Vagina (tissue), 2 donors: ENCODE measurements around the gene PLEKHG4B.

Experiments used
- POLR2A ChIP-seq, 2 donors: fragments of 450-650 bp; IDR thresholded peaks; one replicate each; pipeline ENCODE4 v1.6.1; 2017; ENCODE audit warnings: antibody characterized with exemption in 2 of 2, mild to moderate bottlenecking in 2 of 2, moderate library complexity in 2 of 2
- POLR2AphosphoS5 ChIP-seq, 2 donors: sonication (generic); formaldehyde crosslinking; IDR thresholded peaks; one replicate each; pipeline ENCODE4 v1.9.0; 2017; ENCODE audit warnings: antibody characterized with exemption in 2 of 2, mild to moderate bottlenecking in 2 of 2, low read depth in 1 of 2; ENCODE audit not compliant: insufficient read depth in 1 of 2
- TF ChIP-seq, protein P1 (sequence below), 3 experiments: fragments of 450-650 bp in 2 of 3; fragments of 200-600 bp in 1 of 3; sonication (generic) in 1 of 3; IDR thresholded peaks; one replicate each; pipeline ENCODE4 v1.5.1; 2017 to 2019; ENCODE audit warnings: antibody characterized with exemption in 3 of 3, mild to moderate bottlenecking in 2 of 3, moderate library complexity in 2 of 3

DNA sequence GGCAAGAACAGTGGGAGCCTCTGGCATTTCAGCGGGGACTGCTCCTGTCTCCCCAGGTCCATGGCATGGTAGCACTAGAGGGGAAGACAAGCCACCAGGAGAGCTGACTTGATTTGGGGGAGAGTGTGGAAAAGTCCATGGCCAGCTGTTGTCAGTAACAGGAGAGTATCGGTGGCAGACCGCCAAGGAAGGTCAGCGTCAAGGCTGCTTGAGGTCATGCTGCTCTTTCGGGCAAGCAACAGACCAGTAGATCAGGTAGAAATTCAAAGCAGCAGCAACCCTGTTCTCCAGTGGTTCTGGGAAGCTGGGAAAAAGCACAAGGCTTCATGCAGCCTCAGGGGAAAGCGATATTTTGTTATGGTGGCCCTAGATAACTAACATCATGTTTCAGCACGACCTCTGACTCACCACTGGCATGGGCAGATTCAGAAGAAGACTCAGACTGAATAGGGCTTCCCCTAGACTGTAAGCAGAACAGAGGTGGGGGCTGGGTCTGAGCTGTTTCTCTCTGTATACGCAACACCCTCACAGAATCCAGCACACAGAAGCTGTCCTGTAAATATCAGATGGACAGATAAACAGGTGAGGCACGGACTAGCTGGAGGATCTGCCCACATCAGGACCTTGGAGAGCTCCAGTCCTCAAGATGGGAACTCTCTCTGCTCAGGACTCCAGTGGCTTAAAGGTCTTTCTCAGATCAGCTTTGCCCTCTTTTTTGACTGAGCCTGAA lies 35.2 kb upstream of the PLEKHG4B start:
- no peak for TF ChIP-seq POLR2A (IDR thresholded peaks at IDR 0.05)
- TF ChIP-seq, protein P1, sequence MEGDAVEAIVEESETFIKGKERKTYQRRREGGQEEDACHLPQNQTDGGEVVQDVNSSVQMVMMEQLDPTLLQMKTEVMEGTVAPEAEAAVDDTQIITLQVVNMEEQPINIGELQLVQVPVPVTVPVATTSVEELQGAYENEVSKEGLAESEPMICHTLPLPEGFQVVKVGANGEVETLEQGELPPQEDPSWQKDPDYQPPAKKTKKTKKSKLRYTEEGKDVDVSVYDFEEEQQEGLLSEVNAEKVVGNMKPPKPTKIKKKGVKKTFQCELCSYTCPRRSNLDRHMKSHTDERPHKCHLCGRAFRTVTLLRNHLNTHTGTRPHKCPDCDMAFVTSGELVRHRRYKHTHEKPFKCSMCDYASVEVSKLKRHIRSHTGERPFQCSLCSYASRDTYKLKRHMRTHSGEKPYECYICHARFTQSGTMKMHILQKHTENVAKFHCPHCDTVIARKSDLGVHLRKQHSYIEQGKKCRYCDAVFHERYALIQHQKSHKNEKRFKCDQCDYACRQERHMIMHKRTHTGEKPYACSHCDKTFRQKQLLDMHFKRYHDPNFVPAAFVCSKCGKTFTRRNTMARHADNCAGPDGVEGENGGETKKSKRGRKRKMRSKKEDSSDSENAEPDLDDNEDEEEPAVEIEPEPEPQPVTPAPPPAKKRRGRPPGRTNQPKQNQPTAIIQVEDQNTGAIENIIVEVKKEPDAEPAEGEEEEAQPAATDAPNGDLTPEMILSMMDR (IDR thresholded peaks at IDR 0.05) = no peak
- no peak for TF ChIP-seq POLR2AphosphoS5 (IDR thresholded peaks at IDR 0.05; ENCODE audit: insufficient read depth in 1 of 2, low read depth in 1 of 2)
